ENCODE measurements around the gene ENHO.
"Not testable (repeated sequence)": the region's sequence is repeated elsewhere in the genome, so short reads cannot be mapped to it uniquely, and the experiment has no call there.

Gene ENHO

GRCh38 chr9:34536685-34537084, 13.9 kb upstream of the ENHO start:
- no peak for FAIRE-seq
- DNase-seq (ENCODE audit: insufficient read length, low spot score) = no peak

- not testable (repeated sequence) for FAIRE-seq; DNase-seq (ENCODE audit: insufficient read length, low spot score)
Observed at GRCh38 chr9:34532041-34532440, 9.3 kb upstream of the ENHO start.

GRCh38 chr9:34526026-34526425, 3.2 kb upstream of the ENHO start:
- DNase-seq (ENCODE audit: insufficient read length, low spot score) = no peak
- FAIRE-seq = no peak

- FAIRE-seq (no peak), DNase-seq (ENCODE audit: insufficient read length, low spot score) (no peak)
Observed at GRCh38 chr9:34524349-34524748, 1.6 kb upstream of the ENHO start.

- FAIRE-seq (no peak), DNase-seq (ENCODE audit: insufficient read length, low spot score) (no peak)
Observed at GRCh38 chr9:34522091-34522887, 501 bp downstream of the ENHO start.

- FAIRE-seq (no peak), DNase-seq (ENCODE audit: insufficient read length, low spot score) (no peak)
Observed at GRCh38 chr9:34521406-34522045, 1.3 kb downstream of the ENHO start.

- FAIRE-seq (no peak), DNase-seq (ENCODE audit: insufficient read length, low spot score) (no peak)
Observed at GRCh38 chr9:34520505-34521385, 2.0 kb downstream of the ENHO start.

GRCh38 chr9:34520096-34520495, 2.7 kb downstream of the ENHO start:
- no peak for DNase-seq (ENCODE audit: insufficient read length, low spot score)
- no peak for FAIRE-seq

- FAIRE-seq (no peak), DNase-seq (ENCODE audit: insufficient read length, low spot score) (no peak)
Observed at GRCh38 chr9:34519321-34520020, 3.3 kb downstream of the ENHO start.

GRCh38 chr9:34518896-34519295, 3.9 kb downstream of the ENHO start:
- DNase-seq (ENCODE audit: insufficient read length, low spot score) = no peak
- FAIRE-seq = no peak

- FAIRE-seq (no peak), DNase-seq (ENCODE audit: insufficient read length, low spot score) (no peak)
Observed at GRCh38 chr9:34518110-34518616, 4.6 kb downstream of the ENHO start.

GRCh38 chr9:34517185-34517584, 5.6 kb downstream of the ENHO start:
- no peak for FAIRE-seq
- no peak for DNase-seq (ENCODE audit: insufficient read length, low spot score)

- no peak for FAIRE-seq
- no peak for DNase-seq (ENCODE audit: insufficient read length, low spot score)
Observed at GRCh38 chr9:34515959-34516358, 6.8 kb downstream of the ENHO start.

GRCh38 chr9:34514816-34515215, 8.0 kb downstream of the ENHO start:
- FAIRE-seq (no peak), DNase-seq (ENCODE audit: insufficient read length, low spot score) (no peak)

GRCh38 chr9:34514401-34514800, 8.4 kb downstream of the ENHO start:
- DNase-seq (ENCODE audit: insufficient read length, low spot score) (no peak), FAIRE-seq (no peak)

GRCh38 chr9:34513567-34514214, 9.1 kb downstream of the ENHO start:
- DNase-seq (ENCODE audit: insufficient read length, low spot score) (no peak), FAIRE-seq (no peak)

- no peak for DNase-seq (ENCODE audit: insufficient read length, low spot score)
- FAIRE-seq = no peak
Observed at GRCh38 chr9:34512131-34513078, 10.4 kb downstream of the ENHO start.

- DNase-seq (ENCODE audit: insufficient read length, low spot score) (no peak), FAIRE-seq (no peak)
Observed at GRCh38 chr9:34510497-34511468, 12.0 kb downstream of the ENHO start.

Measured in HTR-8/SVneo (cell line).